LNCaP clone FGC (cell line): ENCODE data around the gene MTCL1.
A peak's percentile ranks its signal among the peaks of the same experiment; 100 is the strongest.

ENCODE experiments used
- DNase-seq: peaks from one replicate; pipeline ENCODE4 v3.0.0-alpha.2; 2011; ENCODE audit warnings: low read depth
- H3K4me3 ChIP-seq: 2 replicates; pipeline ENCODE4 v1.5.1; 2011; ENCODE audit warnings: mild to moderate bottlenecking, low read depth, low read length, control low read depth
- TF ChIP-seq, protein P1 (sequence below): IDR thresholded peaks from 2 replicates; pipeline ENCODE4 v1.5.1; 2012; ENCODE audit warnings: mild to moderate bottlenecking; ENCODE audit not compliant: control insufficient read depth, insufficient read depth; ENCODE audit errors: extremely low read depth

The MTCL1 gene

DNA sequence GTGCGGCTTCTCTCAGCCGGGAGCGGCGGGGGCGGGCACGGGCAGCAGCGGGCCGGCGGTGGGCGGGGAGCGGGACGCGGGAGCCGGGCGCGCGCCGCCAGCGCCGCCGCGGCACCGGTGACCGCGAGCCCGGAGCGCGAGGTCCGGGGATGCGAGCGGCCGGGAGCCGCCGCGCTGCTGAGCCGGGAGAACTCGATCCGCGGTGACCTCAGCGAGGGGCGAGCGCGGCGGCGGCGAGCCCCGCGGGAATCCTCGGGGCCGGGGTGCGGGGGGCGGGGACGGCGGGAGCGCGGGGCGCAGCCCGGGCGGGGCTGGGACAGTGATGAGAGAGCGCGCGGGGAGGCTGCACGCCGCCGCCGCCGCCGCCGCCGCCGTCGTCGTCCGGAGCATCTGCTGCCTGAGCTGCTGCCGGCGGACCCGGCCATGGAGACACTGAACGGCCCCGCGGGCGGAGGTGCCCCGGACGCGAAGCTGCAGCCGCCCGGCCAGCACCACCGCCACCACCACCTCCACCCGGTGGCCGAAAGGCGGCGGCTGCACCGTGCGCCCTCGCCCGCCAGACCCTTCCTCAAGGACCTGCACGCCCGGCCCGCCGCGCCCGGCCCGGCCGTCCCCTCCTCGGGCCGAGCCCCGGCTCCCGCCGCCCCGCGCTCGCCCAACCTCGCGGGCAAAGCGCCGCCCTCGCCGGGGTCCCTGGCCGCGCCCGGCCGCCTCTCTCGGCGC is at the start of gene MTCL1:
MTCL1 (plus strand) TSS at position 319 of the 723 bp plus-strand sequence; CDS start at position 424, 105 bp downstream.
- no peak for DNase-seq

DNA sequence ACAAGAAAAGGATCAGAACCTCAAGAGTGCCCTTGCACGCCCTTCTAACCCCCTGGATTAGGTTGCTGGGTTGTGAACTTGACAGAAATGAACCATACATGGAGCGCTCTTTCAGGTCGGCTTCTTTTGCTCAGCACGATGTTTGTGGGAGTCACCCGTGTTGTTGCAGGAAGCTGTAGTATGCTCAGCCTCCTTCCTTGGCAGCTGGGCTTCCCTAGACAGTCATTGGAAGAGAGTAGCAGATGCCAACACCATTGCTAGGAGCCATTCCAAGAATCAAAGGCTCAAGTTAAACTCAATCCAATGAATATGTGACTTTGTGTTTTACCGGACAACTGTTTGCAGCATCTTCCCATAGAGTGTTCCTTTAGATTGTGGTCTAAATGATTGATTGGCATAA is 49.1 kb upstream of the MTCL1 start:
- H3K4me3 ChIP-seq = no peak overlapping the region
- TF ChIP-seq, protein P1, sequence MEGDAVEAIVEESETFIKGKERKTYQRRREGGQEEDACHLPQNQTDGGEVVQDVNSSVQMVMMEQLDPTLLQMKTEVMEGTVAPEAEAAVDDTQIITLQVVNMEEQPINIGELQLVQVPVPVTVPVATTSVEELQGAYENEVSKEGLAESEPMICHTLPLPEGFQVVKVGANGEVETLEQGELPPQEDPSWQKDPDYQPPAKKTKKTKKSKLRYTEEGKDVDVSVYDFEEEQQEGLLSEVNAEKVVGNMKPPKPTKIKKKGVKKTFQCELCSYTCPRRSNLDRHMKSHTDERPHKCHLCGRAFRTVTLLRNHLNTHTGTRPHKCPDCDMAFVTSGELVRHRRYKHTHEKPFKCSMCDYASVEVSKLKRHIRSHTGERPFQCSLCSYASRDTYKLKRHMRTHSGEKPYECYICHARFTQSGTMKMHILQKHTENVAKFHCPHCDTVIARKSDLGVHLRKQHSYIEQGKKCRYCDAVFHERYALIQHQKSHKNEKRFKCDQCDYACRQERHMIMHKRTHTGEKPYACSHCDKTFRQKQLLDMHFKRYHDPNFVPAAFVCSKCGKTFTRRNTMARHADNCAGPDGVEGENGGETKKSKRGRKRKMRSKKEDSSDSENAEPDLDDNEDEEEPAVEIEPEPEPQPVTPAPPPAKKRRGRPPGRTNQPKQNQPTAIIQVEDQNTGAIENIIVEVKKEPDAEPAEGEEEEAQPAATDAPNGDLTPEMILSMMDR = no peak
- no peak for DNase-seq

More for the DNA sequence above, at the start of gene MTCL1:
- H3K4me3 ChIP-seq = peak within 1 kb of the TSS; percentile 61
- TF ChIP-seq, protein P1 = no peak

DNA sequence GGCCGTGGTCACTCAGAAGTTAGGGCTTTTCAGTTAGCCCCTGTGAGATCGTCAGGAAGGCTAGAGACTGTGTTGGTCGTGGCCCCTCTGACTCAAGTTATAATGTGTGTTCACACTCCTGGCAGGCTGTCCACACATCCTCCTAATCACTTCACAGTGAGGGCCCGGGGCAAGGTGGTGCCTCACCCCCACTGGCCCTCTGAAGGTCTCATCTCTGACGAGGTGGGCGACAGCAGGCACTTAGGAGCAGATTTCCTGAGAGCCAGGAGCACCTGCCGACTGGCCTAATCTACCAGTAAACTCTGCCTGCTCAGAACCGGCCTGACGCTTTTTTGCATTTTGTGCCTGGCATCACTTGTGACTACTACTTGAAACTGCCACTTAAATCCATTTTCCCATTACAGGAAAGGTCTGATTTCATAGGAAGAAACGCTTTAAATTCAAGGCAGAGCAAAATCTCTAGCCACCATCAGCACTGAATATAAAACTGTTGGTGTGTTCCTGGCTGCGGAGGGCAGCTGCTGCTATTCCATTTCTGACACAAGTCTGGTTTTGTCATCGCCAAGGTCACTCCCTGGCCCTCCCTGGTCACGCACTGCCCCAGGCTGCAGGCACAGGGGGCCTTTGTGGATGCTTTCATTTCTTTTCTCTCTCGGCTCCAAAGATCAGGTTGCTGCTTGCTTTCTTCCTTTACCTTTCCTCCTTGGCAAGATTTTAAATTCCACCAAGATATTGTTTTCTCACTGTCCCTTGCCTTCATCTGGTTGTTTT is 48.1 kb upstream of the MTCL1 start:
- DNase-seq = no peak
- H3K4me3 ChIP-seq = no peak overlapping the region
- TF ChIP-seq, protein P1 = no peak

DNA sequence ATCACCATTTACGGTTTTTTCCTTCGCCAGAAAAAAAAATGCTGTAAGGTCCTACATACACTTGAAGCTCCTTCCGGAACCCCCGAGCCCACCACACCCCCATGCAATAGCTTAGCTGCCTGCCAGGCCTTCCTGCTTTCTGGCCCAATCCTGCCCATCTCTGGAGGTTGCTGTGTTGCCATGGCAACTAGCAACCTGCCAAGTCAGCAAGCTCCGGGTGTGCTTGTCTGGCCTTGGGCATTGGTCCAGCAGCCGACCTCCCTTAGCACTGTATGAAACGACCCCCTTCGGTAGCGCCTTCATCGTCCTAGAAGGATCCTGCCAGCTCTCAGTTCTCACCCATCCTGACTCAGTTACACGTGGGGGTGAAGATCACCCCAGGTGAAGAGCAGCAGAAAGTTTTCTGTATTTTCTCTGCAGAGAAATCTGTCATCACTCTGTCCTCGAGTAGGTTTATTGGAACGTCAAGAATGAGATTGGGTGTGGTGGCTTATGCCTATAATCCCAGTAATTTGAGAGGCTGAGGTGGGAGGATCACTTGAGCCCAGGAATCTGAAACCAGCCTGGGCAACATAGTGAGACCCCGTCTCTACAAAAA is 47.4 kb upstream of the MTCL1 start:
- TF ChIP-seq, protein P1 = no peak
- DNase-seq = no peak
- no peak overlapping the region for H3K4me3 ChIP-seq

DNA sequence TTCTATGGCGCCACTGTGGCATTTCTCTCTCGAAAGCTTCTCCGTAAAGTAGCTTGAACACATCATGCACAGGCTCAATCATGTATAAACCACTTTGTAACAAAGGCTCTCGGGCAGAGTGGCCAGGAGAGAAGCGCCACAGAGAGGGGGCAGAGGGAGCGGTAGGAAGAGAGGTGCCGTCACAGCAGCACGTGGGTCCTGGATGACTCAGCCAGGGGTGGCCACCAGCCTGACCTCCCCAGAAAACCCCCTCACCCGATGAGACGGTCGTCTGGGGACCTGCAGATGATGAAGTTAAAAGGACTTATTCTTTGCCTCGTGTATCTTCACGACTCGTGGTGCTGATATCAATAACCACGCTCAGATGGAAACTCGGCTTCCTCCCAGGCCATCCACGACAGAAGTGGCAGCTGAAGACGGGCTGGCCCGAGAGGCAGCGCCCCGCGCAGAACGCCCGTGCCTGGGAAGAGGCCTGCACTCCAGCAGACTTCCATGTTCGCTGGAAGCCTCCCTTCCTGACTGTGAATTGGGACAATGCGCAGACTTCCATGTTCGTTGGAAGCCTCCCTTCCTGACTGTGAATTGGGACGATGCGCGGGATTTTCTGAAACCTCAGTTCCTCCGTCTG is 46.4 kb upstream of the MTCL1 start:
- no peak overlapping the region for H3K4me3 ChIP-seq
- TF ChIP-seq, protein P1 = no peak
- no peak for DNase-seq

DNA sequence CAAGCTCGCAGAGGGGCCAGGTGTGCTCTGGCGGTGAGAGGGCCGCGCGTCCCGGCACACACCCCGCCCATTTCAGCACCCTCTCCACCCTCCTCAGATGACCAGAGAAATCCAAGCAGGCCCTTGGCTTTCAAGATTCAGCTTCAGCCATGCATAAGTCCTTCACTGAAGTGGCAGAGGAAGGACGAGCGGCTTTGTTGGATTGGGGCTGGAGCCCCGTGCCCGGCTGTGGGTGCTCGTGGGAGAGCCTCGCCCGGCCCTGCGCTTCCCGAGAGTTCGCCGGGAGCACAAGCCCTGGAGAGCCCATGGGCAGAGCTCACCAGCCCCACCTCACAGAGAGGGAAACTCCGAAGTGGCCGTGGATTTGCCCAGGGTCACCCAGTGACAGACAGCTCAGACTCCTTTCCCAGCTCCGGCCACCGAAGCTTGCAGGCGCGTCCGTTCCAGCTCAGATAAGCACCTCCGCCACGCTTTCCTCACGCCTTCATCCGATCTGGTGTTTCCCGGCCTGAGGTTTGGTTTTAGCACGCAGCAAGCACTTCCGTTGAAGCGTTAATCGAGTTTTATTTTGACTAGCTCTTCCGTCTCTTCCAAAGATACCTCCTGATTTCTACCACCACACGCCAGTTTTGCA is 45.6 kb upstream of the MTCL1 start:
- no peak overlapping the region for H3K4me3 ChIP-seq
- TF ChIP-seq, protein P1 = no peak
- no peak for DNase-seq
